GM19351 (cell line): ENCODE data around the gene GP9.
"Not testable (repeated sequence)": the region's sequence is repeated elsewhere in the genome, so short reads cannot be mapped to it uniquely, and the experiment has no call there.

Experiments
- ATAC-seq: cut with Tn5 transposase; IDR thresholded peaks from one replicate; pipeline ENCODE4 v1.9.1; 2021; ENCODE audit warnings: mild to moderate bottlenecking, moderate library complexity; ENCODE audit not compliant: unreplicated experiment

GP9 gene

DNA sequence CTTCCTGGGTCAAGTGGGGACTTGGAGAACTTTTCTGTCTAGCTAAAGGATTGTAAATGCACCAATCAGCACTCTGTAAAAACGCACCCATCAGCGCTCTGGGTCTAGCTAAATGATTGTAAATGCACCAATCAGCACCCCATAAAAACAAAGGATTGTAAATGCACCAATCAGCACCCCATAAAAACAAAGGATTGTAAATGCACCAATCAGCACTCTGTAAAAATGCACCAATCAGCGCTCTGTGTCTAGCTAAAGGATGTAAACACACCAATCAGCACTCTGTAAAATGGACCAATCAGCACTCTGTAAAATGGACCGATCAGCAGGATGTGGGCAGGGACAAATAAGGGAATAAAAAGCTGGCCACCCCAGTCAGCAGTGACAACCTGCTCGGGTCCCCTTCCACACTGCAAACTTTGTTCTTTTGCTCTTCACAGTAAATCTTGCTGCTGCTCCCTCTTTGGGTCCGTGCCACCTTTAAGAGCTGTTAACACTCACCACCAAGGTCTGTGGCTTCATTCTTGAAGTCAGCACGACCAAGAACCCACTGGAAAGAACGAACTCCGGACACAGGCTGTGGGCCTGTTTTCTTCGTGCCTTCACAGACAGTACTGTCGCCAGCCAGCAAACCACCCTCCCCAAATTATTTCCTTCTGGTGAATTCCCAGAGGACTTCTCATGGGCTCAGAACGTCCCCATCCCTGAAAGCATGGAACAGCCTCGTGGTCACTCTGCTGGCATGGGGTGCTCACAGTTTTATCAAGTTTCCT lies 8.9 kb downstream of the GP9 start:
- not testable (repeated sequence) for ATAC-seq

DNA sequence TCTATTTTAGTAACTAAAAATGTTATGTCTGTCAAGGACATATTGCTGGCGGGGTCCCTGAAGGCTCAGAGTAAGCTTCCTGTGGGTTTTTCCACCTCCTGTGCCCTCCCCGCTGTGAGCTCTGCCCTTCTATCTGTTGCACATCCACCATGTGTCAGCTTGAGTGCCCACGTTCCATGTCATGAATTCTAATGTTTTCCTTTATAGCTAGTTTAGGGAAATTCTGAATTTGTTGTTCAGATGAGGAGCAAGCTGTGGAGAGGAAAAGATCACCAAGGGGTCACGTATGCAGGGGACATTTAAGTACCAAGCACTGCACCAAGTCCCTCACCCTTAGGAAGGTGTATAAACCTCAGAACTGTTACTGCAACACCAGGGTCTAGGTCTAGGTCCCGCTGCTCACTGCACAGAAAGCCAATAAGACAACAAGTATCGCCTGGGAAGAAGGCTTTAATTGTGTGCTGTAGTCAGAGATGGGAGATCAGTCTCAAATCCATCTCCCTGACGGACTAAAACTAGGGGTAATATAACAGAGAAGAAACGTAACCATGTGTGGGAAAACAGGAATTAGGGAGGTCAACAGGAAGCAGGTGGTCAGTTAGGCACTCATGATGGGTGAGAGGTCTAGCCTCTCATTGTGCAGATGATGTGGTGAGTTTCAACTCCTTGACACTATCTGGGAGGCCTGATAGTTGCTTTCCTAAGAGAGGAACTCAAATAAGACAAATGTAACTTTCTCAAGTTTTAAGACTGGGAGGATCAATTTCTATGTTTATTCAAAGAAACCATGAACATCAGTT lies 9.7 kb downstream of the GP9 start:
- no peak for ATAC-seq

DNA sequence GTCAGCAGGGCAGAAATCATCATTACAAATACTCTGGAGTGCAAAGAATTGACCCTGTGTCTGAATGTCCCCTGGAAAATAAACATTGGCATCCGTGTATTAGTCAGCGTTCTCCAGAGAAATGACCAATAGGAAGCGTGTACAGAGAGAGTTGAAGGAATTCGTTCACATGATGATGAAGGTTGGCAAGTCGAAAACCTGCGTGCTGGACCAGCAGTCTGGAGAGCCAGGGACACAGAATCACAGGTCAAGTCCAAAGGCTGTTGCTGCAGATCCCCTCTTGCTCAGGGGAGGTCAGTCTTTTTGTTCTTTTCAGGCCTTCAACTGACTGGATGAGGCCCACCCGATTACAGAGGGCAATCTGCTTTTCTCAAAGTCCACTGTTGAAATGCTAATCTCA lies 16.6 kb downstream of the GP9 start:
- no peak for ATAC-seq

DNA sequence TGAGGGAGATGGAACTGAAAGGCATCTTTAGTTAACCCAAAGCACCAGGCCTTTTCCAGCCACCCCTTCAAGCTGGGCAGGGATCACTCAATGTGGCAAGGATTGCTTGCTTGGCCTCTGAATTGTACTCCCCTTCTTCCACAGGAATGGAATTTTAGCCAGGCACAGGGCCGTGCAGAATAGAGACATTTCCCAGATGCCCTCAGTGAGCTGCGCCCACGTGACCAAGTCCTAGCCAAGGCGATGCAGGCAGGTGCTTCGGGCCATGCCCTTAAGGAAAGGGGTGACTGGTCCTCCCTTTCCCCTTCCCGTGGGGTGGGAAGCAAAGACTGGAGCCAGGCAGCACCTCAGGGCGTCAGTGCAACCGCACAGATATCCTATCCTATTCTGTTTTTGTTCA lies 17.9 kb downstream of the GP9 start:
- no peak for ATAC-seq

DNA sequence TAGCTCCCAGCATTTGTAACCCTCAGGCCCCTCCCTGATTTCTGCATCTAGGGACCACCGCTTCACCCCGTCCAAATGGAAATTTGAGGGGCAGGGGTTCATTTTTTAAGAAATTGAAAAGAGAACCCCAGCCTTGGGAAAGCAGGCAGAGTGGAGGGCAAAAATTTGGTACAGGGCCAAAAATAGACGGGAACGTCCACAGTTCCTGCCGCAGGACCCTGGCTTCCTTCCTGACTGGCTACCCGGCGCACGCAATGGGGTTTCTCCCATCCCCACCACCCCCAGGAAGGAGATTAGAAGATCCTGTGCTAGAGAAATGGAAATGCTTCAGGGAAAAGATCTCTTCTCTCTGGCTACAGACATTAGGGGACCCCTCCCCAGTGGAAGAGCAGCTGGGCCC lies 20.9 kb downstream of the GP9 start:
- no peak for ATAC-seq

DNA sequence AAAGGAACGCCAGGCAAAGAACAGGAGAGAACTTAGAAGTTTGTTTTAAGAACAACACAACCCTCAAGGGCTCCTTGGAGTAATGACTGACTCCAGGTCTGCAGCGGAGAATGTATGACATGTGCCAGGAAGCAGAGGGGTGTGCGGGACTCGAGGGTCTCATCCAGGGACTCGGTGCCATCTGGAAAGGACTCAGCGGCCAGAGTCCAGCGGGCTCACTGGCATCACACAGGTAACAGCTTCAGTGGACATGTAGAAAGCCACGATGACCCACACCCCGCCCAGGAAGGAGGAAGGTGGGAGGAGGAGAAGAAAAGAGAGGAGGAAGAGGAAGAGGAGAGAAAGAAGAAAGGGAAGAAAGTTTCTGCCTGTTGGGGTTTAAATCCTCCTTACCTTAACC lies 21.4 kb downstream of the GP9 start:
- no peak for ATAC-seq

DNA sequence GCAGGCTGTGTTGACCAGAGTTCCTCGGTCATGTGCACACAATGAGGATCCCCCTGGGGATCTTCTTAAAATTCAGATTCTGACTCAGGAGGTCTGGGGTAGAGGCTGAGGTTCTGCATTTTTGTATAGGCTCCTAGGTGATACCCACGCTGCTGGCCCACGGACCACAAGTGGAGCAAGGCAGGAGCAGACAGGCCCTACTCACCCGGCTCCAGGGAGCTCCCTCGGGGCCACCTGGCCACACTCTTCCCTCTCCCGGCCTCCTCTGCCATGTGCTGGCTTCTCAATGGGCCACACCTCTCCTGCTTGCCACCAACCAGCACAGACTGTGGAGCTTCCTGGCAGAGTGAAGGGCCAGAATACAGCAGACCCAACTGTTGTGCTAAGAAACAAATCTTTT lies 23.9 kb downstream of the GP9 start:
- no peak for ATAC-seq

DNA sequence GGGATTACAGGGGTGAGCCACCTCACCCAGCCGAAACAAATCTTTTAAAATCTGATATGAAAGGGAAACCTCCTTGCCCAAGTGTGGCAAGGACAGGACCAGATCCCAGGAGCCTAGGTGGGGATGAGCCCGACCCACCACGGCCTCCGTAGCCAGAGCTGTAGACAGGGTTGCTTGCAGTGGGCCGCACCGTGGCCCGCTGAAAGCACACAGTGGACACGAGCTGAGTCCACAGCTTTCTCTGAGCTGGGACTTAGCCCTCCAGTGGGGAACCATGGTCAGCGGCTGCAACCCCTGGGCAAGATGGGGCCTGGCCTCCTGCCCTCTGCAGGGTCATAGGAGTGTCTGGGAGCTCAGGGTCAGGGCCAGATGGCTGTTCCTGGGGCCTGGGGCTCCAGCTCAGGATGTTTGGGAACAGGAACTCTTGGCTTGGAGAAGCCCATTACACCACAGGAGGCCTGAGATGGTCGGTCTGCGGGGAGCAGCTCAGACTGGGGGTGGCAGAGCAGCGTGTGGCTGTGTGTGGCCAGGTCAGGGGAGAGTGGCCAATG lies 24.7 kb downstream of the GP9 start:
- no peak for ATAC-seq

DNA sequence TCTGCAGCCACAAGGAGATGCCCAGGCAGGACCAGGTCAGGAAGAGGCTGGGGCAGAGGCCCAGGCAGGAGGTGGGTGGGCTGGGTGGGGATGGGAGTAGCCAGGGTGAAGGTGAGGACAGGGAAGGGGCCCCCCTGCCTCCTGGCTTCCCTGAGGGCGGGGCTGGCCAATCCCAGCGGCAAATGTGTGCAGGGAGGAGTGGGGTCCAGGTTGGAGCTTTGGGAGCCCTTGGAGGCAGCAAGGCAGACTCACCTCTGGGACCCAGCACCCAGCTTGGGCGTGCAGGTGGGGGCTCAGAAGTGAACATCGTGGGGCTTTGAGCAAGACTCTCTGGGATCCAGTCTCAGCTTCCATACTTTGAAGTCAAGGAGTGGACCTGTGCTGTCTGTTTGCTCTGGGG lies 25.2 kb downstream of the GP9 start:
- ATAC-seq, result no peak

DNA sequence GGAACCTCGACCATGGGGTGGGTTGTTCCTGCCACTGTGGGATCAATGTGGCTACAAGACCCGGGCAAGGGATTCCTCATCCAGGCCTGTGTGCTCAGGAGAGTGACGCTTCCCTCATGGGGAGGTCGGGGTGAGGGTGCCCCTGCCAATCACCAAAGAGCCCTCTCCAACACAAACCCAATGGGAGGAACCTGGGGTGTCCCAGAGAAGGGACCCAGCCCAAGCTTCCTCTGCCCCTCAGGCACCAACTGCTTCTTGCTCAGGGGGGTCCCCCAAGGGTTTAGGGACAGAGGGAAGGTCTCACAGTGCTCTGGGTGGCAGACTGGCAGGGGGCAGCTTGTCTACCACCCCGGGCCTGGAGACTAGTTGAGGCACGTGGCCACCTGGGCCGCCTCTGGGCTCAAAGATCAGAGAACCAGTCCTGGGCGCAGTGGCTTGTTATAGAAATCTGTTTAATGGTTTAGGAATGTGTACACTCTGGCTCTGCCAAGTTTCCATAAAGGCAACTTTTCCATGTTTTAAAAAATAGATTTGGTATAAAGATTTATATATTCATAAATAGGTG lies 26.6 kb downstream of the GP9 start:
- no peak for ATAC-seq

DNA sequence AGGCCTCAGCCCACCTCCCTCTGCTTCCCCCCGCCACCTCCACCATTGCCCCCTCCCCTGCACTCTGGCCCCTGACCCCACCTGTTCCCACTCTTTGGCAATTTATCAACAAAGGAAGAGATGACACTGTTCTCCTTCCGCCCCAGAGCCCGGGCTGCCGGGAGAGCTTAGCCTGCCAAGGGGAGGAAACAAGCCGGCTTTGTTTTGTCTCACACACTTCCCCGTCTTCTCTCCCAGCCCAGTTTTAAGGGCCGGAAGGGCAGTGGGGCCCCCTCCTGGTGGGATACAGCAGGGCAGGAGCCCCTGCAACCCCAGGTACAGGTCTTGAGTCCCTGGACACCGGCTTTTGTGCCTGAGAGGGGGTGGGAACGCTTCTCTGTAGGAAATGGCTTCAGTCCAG lies 27.3 kb downstream of the GP9 start:
- peak; percentile 64 for ATAC-seq

DNA sequence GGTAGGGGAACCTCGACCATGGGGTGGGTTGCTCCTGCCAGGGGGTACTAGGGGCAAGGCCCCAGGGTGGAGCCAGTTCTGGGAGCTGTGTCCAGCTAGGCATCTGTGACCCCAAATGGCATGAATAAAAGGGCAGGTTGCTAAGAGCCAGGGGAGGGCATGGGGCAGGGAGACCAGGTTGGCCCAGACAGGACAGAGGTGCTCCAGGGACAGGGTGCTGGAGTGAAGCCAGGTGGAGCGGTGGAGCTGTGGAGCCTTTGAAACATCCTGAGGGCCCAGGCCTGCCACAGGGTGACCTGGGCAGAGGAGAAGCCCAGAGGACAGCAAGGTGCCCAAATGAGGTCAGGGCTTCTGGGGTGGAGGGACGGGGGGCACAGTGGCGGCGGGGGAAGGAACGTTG lies 27.7 kb downstream of the GP9 start:
- ATAC-seq, result not testable (repeated sequence)

DNA sequence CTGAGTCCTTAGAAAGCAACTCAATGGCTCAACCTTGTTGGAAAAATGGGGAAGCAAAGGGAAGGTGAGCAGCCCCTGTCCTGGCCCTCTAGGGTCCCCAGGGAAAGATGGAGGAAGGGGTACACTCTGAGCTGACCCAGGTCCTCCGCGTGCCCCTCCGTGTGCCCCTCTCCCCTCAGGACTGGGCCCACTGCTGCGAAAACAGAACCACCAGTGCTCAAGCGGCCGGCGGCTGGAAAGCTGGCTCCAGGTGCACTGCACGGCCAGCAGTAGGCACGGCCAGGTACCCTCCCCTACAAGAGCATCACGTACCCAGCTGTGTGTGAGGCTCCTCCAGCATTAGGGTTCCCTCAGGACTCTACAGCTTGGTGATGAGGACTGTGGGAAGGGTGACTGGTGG lies 34.7 kb downstream of the GP9 start:
- ATAC-seq, result no peak

DNA sequence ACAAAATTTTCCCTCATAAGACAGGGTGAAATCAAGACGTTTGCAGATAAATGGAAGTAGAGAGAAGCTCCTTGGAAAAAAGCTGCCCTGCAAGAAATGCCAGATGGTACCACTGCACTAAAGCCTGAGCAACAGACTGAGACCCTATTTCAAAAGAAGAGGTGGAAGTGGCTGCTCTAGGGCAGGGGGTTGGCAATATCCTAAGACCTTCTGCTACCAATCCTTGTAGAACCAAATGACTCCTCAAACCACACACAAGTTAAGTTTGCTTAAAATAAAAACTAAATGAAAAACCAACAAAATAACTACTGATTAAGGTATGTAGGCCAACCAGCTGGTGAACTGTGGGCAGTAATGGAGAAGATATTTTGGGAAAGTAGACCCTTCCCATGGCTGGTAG lies 39.7 kb downstream of the GP9 start:
- ATAC-seq, result no peak

DNA sequence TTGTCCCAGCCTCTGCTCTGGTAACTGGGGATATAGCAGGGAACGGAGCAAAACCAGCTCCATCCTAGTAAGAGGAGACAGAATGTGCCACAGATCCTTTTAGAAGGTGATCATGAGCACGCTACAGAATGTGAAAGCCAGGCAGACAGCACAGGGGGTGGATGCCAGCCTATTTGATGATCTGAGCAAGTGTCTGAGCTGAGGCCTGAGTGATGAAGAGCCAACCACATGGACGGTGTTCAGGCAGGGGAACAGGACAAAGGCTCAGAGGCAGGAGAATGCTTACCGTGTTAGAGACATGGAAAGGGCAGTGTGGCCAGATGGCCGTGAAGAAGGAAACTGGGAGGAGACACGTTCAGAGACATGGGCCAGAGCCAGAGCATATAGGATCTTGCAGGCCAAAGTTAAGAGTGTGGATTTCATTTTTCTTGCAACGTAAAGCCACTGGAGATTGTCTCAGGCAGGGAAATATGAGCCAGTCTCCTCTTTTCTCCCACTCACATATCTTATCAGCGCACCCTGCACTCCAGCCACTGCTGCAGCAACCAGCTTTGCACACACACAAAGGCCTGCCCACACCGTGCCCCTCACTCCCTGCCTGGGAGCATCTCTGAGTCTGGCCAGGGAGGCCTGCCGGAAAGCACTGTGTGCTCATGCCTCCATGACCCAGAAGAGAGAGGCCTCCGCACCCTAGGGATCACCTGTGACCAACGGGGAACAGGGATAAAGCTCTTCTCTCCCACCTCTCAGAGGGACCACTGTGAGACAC lies 41.0 kb downstream of the GP9 start:
- ATAC-seq, result no peak

DNA sequence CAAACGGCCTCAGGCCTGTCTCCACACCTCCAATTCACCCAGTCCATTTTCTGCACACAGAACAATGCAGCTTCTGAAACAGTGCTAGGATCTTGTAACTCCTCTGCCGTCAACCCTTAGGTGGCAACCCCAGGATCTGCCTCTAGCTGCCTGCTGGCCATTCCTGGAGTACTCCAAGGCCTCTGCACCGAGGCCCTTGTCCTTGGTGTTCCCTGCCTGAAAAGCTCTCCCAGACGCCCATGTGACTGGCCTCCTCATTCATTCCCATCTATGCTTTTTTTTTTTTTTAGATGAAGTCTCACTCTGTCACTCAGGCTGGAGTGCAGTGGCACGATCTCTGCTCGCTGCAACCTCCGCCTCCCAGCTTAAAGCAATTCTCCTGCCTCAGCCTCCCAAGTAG lies 42.7 kb downstream of the GP9 start:
- ATAC-seq, result no peak

DNA sequence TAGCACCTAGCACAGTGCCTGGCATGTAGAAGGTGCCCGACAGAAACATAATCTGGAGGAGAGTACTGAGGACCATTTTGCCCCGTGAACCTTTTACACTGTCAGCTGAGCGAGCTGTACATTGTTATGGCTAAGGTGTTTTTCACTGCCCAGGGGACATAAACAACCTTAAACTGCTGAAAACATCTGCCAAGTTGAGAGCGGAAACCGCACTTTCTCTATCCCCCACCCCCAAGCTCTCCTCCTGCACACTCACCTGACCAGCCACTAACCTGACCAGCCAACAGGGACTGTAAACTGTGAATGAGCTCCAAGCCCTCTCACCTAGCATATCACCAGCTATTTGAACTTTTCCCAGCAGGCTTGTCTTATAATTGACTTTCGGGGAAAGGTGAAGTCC lies 43.5 kb downstream of the GP9 start:
- no peak for ATAC-seq

DNA sequence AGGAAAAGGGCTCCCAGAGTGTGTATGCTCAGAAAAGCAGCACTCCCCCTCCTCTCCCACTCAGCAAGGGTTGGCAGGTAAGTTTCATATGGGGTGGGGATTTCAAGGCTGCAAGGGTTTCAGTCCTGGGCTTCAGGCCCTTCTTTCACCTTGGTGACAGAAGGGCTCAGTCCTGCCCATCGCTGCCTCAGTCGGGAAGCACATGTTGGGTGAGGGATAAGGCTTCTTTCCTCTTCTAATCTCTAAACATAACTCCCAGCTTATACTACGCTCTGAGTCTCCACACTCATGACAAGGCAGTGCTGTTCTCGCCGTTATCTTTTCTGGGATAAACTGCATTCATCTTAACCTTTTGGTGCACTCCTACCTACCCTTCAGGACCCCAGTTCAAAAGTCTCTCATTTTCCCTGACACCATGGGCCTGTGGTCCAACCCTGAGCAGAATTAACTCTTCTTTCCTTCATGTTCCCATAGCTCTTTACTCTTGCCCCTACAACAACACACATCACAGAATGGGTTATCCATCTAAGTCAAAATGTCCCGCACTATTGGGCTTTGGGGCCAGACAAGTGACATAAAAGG lies 44.0 kb downstream of the GP9 start:
- ATAC-seq, result no peak

DNA sequence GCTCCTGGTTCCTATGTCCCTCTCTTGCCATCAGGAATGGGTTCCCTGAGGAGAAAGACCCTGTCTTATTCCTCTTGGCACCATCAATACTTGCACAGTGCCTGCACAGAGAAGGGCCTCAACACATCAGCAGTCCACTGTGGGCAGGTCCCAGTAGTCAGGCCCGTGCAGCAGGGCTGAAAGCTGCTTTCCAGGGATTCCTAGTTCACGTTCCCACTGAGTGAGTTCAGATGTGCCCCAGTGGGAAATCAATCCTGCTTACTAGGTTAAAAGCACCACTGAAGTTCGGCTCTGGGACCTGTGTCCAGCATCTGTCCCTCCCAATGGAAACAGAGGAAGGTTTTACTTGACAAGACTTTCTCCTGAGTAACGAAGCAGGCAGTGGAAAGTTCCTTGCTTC lies 45.3 kb downstream of the GP9 start:
- no peak for ATAC-seq

DNA sequence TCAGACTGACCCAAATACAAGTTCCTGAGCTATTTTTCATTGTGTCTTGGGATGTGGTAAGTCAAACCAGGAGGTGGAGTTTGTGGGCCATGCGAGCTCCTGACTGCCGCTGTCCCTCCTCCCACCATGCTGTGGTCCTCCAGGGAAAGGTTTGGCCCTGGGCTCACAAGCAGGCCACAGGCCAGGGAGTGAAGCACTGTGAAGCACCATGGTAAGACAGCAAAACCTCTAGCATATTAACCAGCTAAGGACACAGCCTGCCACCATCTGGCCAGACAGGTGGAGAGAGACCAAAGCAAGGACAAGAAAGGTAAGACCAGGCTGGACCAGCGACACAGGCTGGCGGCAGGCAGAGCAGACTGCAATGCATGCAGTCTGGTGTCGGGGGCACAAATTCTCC lies 45.7 kb downstream of the GP9 start:
- ATAC-seq, result no peak
